ENCODE results near the gene DLGAP1. TPM values are rescaled to one million over a fixed set of nuclear protein-coding genes. Genes with fewer than 3 reads are reported as not detected.

Gene DLGAP1
- total RNA-seq, 1 experiment from 2014 or later: 23.2 TPM

DNA sequence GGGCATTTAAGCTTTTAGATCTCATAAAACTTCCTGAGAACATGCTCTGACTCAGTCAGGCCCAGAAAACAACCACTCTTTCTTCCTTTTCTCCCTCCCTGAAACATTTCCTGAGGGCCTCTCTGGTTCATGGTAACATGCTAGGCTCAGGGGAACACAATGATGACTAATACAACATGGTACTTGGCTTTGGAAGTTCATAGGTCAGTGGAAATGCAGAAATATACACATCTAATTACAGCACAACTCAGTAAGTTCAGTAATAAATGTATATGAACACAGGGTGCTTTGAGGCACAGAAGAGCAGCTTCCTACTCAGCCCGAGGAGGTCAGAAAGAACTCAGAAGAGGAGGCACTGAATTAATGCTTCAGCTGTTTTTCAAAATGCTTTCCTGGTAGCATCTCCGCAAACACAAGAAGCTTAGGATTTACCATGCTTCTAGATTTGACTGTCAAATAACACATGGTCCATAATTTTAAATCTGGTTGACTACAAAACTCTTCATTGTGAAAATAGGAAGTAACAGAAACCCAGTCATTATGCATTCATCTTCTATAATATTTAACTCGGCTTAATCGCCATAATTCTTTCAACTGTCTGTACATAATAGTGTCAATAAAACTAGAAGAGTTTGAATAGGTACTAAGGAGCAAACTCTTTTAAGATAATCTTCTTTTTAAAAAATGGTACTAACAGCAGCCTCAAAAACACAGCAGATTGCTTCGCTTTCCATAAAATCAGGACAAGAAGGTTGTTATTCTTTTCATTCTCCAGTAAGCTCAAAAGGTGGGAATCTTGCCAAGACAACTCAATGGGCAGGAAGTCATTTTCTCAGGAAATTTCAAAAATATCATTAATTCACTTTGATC, 251.3 kb downstream of the DLGAP1 start:
- Mint-ChIP-seq H3K4me1 (peaks cover 35 to 48% of the 10 kb centered on the region in 2 experiments), H3K4me3 (no peak overlapping the region), H3K36me3 (ENCODE audit: insufficient read depth in 1 of 3, low read depth in 3 of 3) (peaks cover 0 to 7% (median 2%) of the 10 kb centered on the region in 3 experiments; a peak in 4 of 7 replicates), H3K9me3 (no peaks in the 10 kb centered on the region), H3K27ac (peak overlapping the region in 2 of 3 experiments; percentile 22 to 69; a peak in 4 of 7 replicates), H3K27me3 (ENCODE audit: low read depth) (no peaks in the 10 kb centered on the region)
- H4K20me1 ChIP-seq (ENCODE audit: control insufficient read depth, insufficient read depth, insufficient read length): no peaks in the 10 kb centered on the region
- H3K27ac ChIP-seq (ENCODE audit: insufficient read length, low read depth, low read length): no peak overlapping the region
- no peak overlapping the region for H2AFZ ChIP-seq (ENCODE audit: low read length)
- H2BK12ac ChIP-seq (ENCODE audit: insufficient read length, low read depth, low read length): no peak overlapping the region
- no peak overlapping the region for H2BK5ac ChIP-seq (ENCODE audit: insufficient read length, low read length)
- no peak overlapping the region for H4K5ac ChIP-seq (ENCODE audit: insufficient read length, low read depth, low read length)
- H3K4ac ChIP-seq (ENCODE audit: low read depth, low read length): no peak overlapping the region
- H3K9me3 ChIP-seq (ENCODE audit: control insufficient read depth, low read depth, low read length): no peaks in the 10 kb centered on the region
- H3K4me1 ChIP-seq (ENCODE audit: insufficient read depth, low read length): peaks cover 4% of the 10 kb centered on the region
- no peak overlapping the region for H4K8ac ChIP-seq (replicated peaks; ENCODE audit: insufficient read length, low read depth, low read length)
- H3K27me3 ChIP-seq (ENCODE audit: insufficient read depth, low read length): no peaks in the 10 kb centered on the region
- H3K79me1 ChIP-seq (ENCODE audit: insufficient read depth, low read depth, low read length, poor library complexity, severe bottlenecking): no peaks in the 10 kb centered on the region
- H2AK5ac ChIP-seq (ENCODE audit: insufficient read length, low read length): no peak overlapping the region
- no peak overlapping the region for H3K4me2 ChIP-seq (ENCODE audit: insufficient read depth, insufficient read length, low read length)
- WGBS (ENCODE audit: extremely low coverage, insufficient read length, low lambda C conversion rate): no CpG with 5 or more reads among the region's 5 CpGs
- H3K18ac ChIP-seq (ENCODE audit: insufficient read length, low read depth, low read length): no peak overlapping the region
- no peaks in the 10 kb centered on the region for H3K23me2 ChIP-seq (ENCODE audit: insufficient read length, low read depth, low read length, poor library complexity, severe bottlenecking)
- TF ChIP-seq, protein P1, sequence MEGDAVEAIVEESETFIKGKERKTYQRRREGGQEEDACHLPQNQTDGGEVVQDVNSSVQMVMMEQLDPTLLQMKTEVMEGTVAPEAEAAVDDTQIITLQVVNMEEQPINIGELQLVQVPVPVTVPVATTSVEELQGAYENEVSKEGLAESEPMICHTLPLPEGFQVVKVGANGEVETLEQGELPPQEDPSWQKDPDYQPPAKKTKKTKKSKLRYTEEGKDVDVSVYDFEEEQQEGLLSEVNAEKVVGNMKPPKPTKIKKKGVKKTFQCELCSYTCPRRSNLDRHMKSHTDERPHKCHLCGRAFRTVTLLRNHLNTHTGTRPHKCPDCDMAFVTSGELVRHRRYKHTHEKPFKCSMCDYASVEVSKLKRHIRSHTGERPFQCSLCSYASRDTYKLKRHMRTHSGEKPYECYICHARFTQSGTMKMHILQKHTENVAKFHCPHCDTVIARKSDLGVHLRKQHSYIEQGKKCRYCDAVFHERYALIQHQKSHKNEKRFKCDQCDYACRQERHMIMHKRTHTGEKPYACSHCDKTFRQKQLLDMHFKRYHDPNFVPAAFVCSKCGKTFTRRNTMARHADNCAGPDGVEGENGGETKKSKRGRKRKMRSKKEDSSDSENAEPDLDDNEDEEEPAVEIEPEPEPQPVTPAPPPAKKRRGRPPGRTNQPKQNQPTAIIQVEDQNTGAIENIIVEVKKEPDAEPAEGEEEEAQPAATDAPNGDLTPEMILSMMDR (conservative IDR thresholded peaks at IDR 0.05): no peak
- no peak overlapping the region for H3K14ac ChIP-seq (ENCODE audit: insufficient read depth, low read length)
- H3K9ac ChIP-seq (ENCODE audit: extremely low read depth, insufficient read length, low read length): no peak overlapping the region
- no peak overlapping the region for H3T11ph ChIP-seq (ENCODE audit: low read length)
- no peak overlapping the region for H2BK120ac ChIP-seq (ENCODE audit: low read depth, low read length, poor library complexity, severe bottlenecking)
- H3K56ac ChIP-seq (ENCODE audit: insufficient read length, low read depth, low read length): no peak overlapping the region
- no peaks in the 10 kb centered on the region for H3K79me2 ChIP-seq (ENCODE audit: insufficient read depth, low read length)
- H2BK20ac ChIP-seq (ENCODE audit: low read depth, low read length, poor library complexity, severe bottlenecking): no peak overlapping the region
- no peak overlapping the region for H2BK15ac ChIP-seq (ENCODE audit: low read depth, low read length)
- DNase-seq: no peak
- no peak overlapping the region for H3K23ac ChIP-seq (ENCODE audit: insufficient read length, low read depth, low read length)
- no peak overlapping the region for H4K91ac ChIP-seq (ENCODE audit: insufficient read length, low read depth, low read length)
